SU-DHL-6 (cell line): Measurements from ENCODE around the gene ADGRG1.

Experiments
- H2AFZ ChIP-seq: fragments of 200-600 bp; sonication (generic); 2 replicates; pipeline ENCODE4 v1.6.1; 2014; ENCODE audit warnings: low read depth, mild to moderate bottlenecking, moderate library complexity, mixed read lengths, antibody characterized with exemption, low read length; ENCODE audit not compliant: severe bottlenecking
- H3F3A ChIP-seq: fragments of 200-600 bp; shearing (Covaris generic); 2 replicates; pipeline ENCODE4 v1.6.0; 2016; ENCODE audit warnings: antibody characterized with exemption, mild to moderate bottlenecking; ENCODE audit not compliant: insufficient read depth
- H3K27ac ChIP-seq: fragments of 200-600 bp; sonication (generic); 2 replicates; pipeline ENCODE4 v1.5.1; 2016; ENCODE audit warnings: low read depth, mild to moderate bottlenecking, low read length, moderate library complexity, mixed read lengths
- H3K27me3 ChIP-seq: fragments of 200-600 bp; sonication (generic), shearing (Covaris generic); 2 replicates; pipeline ENCODE4 v1.6.0; 2014; ENCODE audit warnings: mild to moderate bottlenecking, low read length
- H3K36me3 ChIP-seq: fragments of 200-600 bp; sonication (generic); 2 replicates; pipeline ENCODE4 v1.6.1; 2014; ENCODE audit warnings: mild to moderate bottlenecking, low read length, mixed read lengths
- H3K4me2 ChIP-seq: fragments of 300-600, 200-600 bp; shearing (Covaris generic), sonication (generic); 2 replicates; pipeline ENCODE4 v1.6.0; 2014; ENCODE audit warnings: low read length, low read depth, mild to moderate bottlenecking; ENCODE audit not compliant: poor library complexity, severe bottlenecking
- H3K4me3 ChIP-seq: fragments of 200-600 bp; sonication (generic); 2 replicates; pipeline ENCODE4 v1.5.1; 2014; ENCODE audit warnings: antibody characterized with exemption, low read length, mild to moderate bottlenecking, mixed read lengths; ENCODE audit not compliant: insufficient read depth, poor library complexity, severe bottlenecking
- H3K79me2 ChIP-seq: fragments of 200-600 bp; sonication (generic); 2 replicates; pipeline ENCODE4 v1.6.1; 2014; ENCODE audit warnings: mild to moderate bottlenecking, low read length, moderate library complexity; ENCODE audit not compliant: insufficient read depth
- H3K9ac ChIP-seq: fragments of 200-600 bp; sonication (generic); 2 replicates; pipeline ENCODE4 v1.7.0; 2014; ENCODE audit warnings: mild to moderate bottlenecking, low read length
- H3K9me2 ChIP-seq: fragments of 200-600 bp; sonication (generic); replicated peaks from 2 replicates; pipeline ENCODE4 v1.6.1; 2014; ENCODE audit warnings: low read length; ENCODE audit not compliant: insufficient read depth
- H3K9me3 ChIP-seq: fragments of 200-600 bp; sonication (generic); 2 replicates; pipeline ENCODE4 v1.6.1; 2014; ENCODE audit warnings: low read length, mixed read lengths; ENCODE audit not compliant: insufficient read depth
- H4K20me1 ChIP-seq: fragments of 200-600 bp; sonication (generic); 2 replicates; pipeline ENCODE4 v1.6.1; 2014; ENCODE audit warnings: low read depth, mild to moderate bottlenecking, antibody characterized with exemption, low read length, moderate library complexity, mixed read lengths
- CTCF ChIP-seq: fragments of 200-600 bp; sonication (generic); IDR thresholded peaks from one replicate; pipeline ENCODE4 v1.5.1; 2017; ENCODE audit warnings: antibody characterized with exemption, mild to moderate bottlenecking, low read length, moderate library complexity; ENCODE audit not compliant: insufficient read depth, poor library complexity, severe bottlenecking
- EZH2phosphoT487 ChIP-seq: fragments of 200-600 bp; sonication (generic), shearing (Covaris generic); conservative IDR thresholded peaks from 2 replicates; pipeline ENCODE4 v1.6.1; 2018; ENCODE audit warnings: mild to moderate bottlenecking, antibody characterized with exemption, low read length, moderate library complexity, mixed read lengths

Gene ADGRG1

GRCh38 chr16:57672416-57672815 lies 44.0 kb downstream of the ADGRG1 start:
- Histone ChIP-seq H4K20me1 (no peaks in the 10 kb centered on the region), H3K4me3 (no peak overlapping the region), H3K9ac (no peak overlapping the region), H3K27ac (no peak overlapping the region), H3K36me3 (no peaks in the 10 kb centered on the region), H2AFZ (no peak overlapping the region), H3F3A (no peaks in the 10 kb centered on the region), H3K79me2 (no peaks in the 10 kb centered on the region), H3K27me3 (no peaks in the 10 kb centered on the region), H3K4me2 (no peak overlapping the region), H3K9me2 (no peaks in the 10 kb centered on the region), H3K9me3 (no peaks in the 10 kb centered on the region)
- TF ChIP-seq CTCF: no peak
- no peak for TF ChIP-seq EZH2phosphoT487

DNA sequence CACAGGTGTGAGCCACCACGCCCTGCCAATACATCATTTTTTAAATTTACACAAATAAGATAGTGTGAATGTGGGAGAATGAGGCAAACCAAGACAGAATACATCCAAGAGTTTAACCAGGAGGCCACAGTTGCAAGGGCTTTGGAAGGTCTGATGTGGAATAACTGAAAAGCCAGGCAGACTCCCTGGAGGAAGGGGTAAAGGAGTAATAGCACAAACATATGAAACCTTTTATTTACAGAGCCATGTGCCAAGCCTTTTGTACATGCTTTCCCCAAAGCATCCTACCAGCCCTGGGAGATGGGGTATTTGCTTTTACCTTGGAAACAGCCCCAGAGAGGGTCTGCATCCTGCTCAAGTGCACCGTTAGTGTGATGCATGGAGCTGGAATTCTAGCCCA lies 44.4 kb downstream of the ADGRG1 start:
- H3K4me3 ChIP-seq: no peak overlapping the region
- H3K9ac ChIP-seq: no peak overlapping the region
- H3F3A ChIP-seq: no peaks in the 10 kb centered on the region
- H3K9me3 ChIP-seq: no peaks in the 10 kb centered on the region
- H3K36me3 ChIP-seq: no peaks in the 10 kb centered on the region
- TF ChIP-seq EZH2phosphoT487 (no peak), CTCF (no peak)
- H2AFZ ChIP-seq: no peak overlapping the region
- H3K9me2 ChIP-seq: no peaks in the 10 kb centered on the region
- H3K27ac ChIP-seq: no peak overlapping the region
- H3K4me2 ChIP-seq: no peak overlapping the region
- H3K79me2 ChIP-seq: no peaks in the 10 kb centered on the region
- H3K27me3 ChIP-seq: no peaks in the 10 kb centered on the region
- no peaks in the 10 kb centered on the region for H4K20me1 ChIP-seq

DNA sequence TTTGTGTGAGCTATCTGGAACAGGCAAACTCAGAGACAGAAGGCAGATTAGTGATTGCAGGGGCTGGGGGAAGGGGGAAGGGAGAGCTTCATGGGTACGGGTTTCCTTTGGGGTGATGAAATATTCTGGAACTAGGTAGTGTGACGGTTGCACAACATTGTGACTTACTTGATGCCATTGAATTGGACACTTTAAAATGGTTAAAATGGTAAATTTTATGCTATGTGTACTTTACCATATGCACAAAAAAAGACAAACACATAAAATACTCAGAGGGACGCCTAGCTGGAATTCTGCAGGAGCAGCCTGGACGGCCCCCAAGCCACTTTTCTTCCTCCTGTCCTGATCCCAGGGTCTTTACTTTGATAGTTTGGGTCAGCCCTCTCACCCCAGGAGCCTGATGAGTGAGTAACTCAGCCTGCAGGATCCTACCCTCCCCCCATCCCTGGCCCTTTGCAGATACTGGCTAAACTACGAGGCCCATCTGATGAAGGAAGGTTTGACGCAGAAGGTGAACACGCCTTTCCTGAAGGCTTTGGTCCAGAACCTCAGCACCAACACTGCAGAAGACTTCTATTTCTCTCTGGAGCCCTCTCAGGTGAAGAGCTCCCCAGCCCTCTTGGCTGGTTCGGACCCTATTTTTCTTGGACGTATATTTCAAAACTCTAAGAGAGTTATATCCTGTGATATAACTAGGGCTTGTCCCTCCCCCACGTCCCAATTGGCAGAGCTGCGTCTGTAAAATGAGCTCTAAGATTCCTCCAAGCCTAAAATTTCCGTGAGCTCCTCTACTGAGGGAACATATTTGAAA lies 47.5 kb downstream of the ADGRG1 start:
- Histone ChIP-seq H3K4me2 (no peak overlapping the region), H2AFZ (no peak overlapping the region), H3K79me2 (no peaks in the 10 kb centered on the region), H3K4me3 (no peak overlapping the region), H3K27me3 (no peaks in the 10 kb centered on the region), H3K9ac (no peak overlapping the region), H3F3A (no peaks in the 10 kb centered on the region), H3K9me2 (no peaks in the 10 kb centered on the region), H3K9me3 (no peaks in the 10 kb centered on the region), H3K36me3 (no peaks in the 10 kb centered on the region), H3K27ac (no peak overlapping the region), H4K20me1 (no peaks in the 10 kb centered on the region)
- TF ChIP-seq CTCF (no peak), EZH2phosphoT487 (no peak)
